HG03025 (cell line): ENCODE measurements around the gene MYO1D.
"Not testable (repeated sequence)": the region's sequence is repeated elsewhere in the genome, so short reads cannot be mapped to it uniquely, and the experiment has no call there.

Source experiments
- ATAC-seq: cut with Tn5 transposase; IDR thresholded peaks from one replicate; pipeline ENCODE4 v1.9.1; 2021; ENCODE audit warnings: mild to moderate bottlenecking, moderate library complexity; ENCODE audit not compliant: unreplicated experiment, low FRiP score

Gene MYO1D

GRCh38 chr17:32742681-32743538 lies 134.0 kb downstream of the MYO1D start:
- no peak for ATAC-seq

GRCh38 chr17:32741381-32741780 lies 135.5 kb downstream of the MYO1D start:
- no peak for ATAC-seq

GRCh38 chr17:32739722-32740121 lies 137.2 kb downstream of the MYO1D start:
- ATAC-seq = no peak

GRCh38 chr17:32739151-32739550 lies 137.8 kb downstream of the MYO1D start:
- ATAC-seq = not testable (repeated sequence)

GRCh38 chr17:32733401-32733800 lies 143.5 kb downstream of the MYO1D start:
- ATAC-seq = no peak

- no peak for ATAC-seq
These were observed 144.0 kb downstream of the MYO1D start for GRCh38 chr17:32732900-32733299.

- ATAC-seq = no peak
These were observed 144.7 kb downstream of the MYO1D start for GRCh38 chr17:32732296-32732642.

GRCh38 chr17:32731556-32732295 lies 145.2 kb downstream of the MYO1D start:
- ATAC-seq = no peak

GRCh38 chr17:32727681-32728080 lies 149.2 kb downstream of the MYO1D start:
- ATAC-seq = no peak

- no peak for ATAC-seq
These were observed 151.2 kb downstream of the MYO1D start for GRCh38 chr17:32725697-32726096.

GRCh38 chr17:32723310-32723955 lies 153.5 kb downstream of the MYO1D start:
- ATAC-seq = no peak

- no peak for ATAC-seq
These were observed 154.2 kb downstream of the MYO1D start for GRCh38 chr17:32722733-32723132.

- ATAC-seq = no peak
These were observed 156.3 kb downstream of the MYO1D start for GRCh38 chr17:32720671-32721070.

GRCh38 chr17:32719689-32720088 lies 157.2 kb downstream of the MYO1D start:
- no peak for ATAC-seq

GRCh38 chr17:32714922-32715321 lies 162.0 kb downstream of the MYO1D start:
- ATAC-seq = not testable (repeated sequence)

- not testable (repeated sequence) for ATAC-seq
These were observed 162.7 kb downstream of the MYO1D start for GRCh38 chr17:32714206-32714605.

- ATAC-seq = no peak
These were observed 163.8 kb downstream of the MYO1D start for GRCh38 chr17:32713081-32713480.

GRCh38 chr17:32709562-32709961 lies 167.4 kb downstream of the MYO1D start:
- no peak for ATAC-seq

GRCh38 chr17:32701871-32702270 lies 175.1 kb downstream of the MYO1D start:
- ATAC-seq = no peak

GRCh38 chr17:32699247-32699646 lies 177.7 kb downstream of the MYO1D start:
- ATAC-seq = no peak
